Heart left ventricle (tissue), 13 donors: ENCODE data around the gene AOC3.
"Not testable (repeated sequence)": the region's sequence is repeated elsewhere in the genome, so short reads cannot be mapped to it uniquely, and the experiment has no call there.

Experiments
- POLR2A ChIP-seq, 2 donors: fragments of 450-650 bp; IDR thresholded peaks; one replicate each; pipeline ENCODE4 v1.6.1; 2017; ENCODE audit warnings: antibody characterized with exemption in 2 of 2, mild to moderate bottlenecking in 2 of 2, moderate library complexity in 2 of 2
- TF ChIP-seq, protein P1 (sequence below), 12 donors: fragments of 200-600 bp; sonication (generic) in 4 of 12; IDR thresholded peaks; one replicate each; pipeline versions ENCODE4 v1.5.0 to v1.8.0; 2018 to 2022; ENCODE audit warnings: antibody characterized with exemption in 12 of 12, mild to moderate bottlenecking in 5 of 12
- donor health status: ischemic (EF 13 %, LVEDD 7.1; RV severe dilation, severe dysfunction).
- donor health status: DM: no; HTN: yes; CAD: no.
- donor health status: DM: no; HTN: no; CAD: no.
- donor health status: ischemic (EF 25% LVEDD 6.9; RV normal size, moderate dysfunction).
- donor health status: ischemic (EF 25% LVEDD 5.7; RV mildly dilated, moderate dysfunction).
- donor health status: ischemic (EF 35%, LVEDD 5.7; RV mildly dilated, moderate dysfunction).
- donor health status: nonischemic (EF 11% LVEDD 7.7; RV severe dilation, severe dysfunction).
- donor health status: DM: yes; HTN: yes; CAD: no.
- donor health status: PGD.
- donor health status: ischemic (EF 29% LVEDD 5.4; RV normal size, mild dysfunction).
- donor health status: nonischemic (EF 23%, LVEDD 6.1; RV moderate dilation, normal function).

DNA sequence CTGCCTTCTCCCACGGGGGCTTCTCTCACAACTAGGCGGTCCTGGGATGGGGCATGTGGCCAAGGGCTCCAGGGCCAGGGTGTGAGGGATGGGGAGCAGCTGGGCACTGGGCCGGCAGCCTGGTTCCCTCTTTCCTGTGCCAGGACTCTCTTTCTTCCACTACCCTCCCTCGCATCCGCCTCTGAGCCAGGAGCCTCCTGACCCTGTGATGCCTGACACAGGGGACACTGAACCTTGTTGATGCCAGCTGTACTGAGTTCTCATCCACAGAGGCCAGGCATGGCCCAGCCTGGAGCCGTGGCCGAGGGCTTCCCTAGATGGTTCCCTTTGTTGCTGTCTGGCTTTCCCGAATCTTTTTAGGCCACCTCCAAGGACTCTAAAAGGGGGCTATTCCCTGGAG, 5.5 kb downstream of the AOC3 start:
- not testable (repeated sequence) for TF ChIP-seq POLR2A (IDR thresholded peaks at IDR 0.05)
- TF ChIP-seq, protein P1, sequence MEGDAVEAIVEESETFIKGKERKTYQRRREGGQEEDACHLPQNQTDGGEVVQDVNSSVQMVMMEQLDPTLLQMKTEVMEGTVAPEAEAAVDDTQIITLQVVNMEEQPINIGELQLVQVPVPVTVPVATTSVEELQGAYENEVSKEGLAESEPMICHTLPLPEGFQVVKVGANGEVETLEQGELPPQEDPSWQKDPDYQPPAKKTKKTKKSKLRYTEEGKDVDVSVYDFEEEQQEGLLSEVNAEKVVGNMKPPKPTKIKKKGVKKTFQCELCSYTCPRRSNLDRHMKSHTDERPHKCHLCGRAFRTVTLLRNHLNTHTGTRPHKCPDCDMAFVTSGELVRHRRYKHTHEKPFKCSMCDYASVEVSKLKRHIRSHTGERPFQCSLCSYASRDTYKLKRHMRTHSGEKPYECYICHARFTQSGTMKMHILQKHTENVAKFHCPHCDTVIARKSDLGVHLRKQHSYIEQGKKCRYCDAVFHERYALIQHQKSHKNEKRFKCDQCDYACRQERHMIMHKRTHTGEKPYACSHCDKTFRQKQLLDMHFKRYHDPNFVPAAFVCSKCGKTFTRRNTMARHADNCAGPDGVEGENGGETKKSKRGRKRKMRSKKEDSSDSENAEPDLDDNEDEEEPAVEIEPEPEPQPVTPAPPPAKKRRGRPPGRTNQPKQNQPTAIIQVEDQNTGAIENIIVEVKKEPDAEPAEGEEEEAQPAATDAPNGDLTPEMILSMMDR (IDR thresholded peaks at IDR 0.05): not testable (repeated sequence)
